NOMO-1 (cell line): ENCODE results near the gene RBMXL2.
A peak's percentile ranks its signal among the peaks of the same experiment; 100 is the strongest.

Source experiments
- DNase-seq, 2 experiments: peaks; one replicate each; lab custom pipeline; 2025; ENCODE audit not compliant: unreplicated experiment in 2 of 2; lab: John Stamatoyannopoulos, UW

RBMXL2 gene

DNA sequence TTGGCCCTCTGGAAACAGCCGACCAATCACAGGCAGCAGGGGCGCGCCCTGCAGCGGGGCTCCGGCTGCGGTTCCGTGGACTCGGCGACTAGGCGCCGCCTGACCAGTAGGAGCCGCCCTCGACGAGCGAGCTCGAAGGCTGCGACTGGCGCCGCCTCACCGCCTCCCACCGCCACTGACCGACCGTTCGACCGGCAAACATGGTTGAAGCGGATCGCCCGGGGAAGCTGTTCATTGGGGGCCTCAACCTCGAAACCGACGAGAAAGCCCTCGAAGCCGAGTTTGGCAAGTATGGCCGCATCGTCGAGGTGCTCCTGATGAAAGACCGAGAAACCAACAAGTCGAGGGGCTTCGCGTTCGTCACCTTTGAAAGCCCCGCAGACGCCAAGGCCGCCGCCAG lies at the start of gene RBMXL2:
TSS of gene RBMXL2 (plus strand) at position 78 of the 400 bp plus-strand sequence. CDS start at position 201, 123 bp downstream.
- no peak for DNase-seq

DNA sequence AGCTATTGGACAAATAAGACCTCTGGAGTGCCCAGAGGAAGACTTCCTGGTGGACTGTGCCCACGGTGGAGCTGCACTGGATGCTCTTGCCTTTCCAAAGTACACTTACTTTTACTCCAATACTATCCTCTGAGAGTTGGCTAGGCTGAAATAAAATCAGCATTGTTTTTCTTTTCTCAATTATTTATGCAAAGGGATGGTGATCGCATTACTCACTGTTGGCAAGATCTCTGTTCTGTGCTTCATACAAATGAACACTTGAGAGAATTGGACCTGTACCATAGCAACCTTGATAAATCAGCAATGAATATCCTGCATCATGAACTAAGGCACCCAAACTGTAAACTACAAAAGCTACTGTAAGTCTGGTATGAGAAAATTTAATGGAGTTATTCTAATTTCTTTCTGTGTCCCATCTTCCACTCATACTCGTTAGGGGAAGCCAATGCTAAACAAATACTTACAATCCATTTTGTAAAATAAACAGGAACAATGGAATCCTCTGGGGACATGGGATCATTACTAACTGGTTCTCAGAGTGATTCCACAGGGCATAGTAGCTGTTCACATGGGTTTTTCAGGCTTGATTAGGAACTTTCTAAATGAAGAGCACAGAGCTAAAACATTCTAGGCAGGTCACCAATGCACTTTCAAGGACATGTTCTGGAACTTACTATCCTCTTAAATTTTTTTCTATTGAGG lies 42.2 kb upstream of the RBMXL2 start:
- no peak for DNase-seq

DNA sequence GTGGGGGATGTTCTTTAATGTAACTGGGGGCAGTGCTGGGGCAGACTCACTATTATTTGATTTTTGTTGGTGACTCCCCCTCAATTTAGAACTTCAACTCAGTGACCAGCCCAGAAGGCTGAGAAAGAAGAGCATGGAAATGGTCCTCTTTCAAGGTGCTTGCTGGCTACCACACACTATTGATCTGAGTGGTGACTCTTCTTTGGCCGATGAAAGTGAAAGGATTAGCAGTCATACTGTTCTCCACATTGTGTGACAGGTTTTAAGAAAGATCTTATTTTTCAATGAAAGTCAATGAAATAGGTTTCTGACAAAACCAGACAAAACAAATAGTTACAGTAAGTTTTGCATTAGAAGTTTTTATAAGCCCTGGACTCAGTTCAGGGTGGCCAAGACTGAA lies 38.6 kb upstream of the RBMXL2 start:
- no peak for DNase-seq

DNA sequence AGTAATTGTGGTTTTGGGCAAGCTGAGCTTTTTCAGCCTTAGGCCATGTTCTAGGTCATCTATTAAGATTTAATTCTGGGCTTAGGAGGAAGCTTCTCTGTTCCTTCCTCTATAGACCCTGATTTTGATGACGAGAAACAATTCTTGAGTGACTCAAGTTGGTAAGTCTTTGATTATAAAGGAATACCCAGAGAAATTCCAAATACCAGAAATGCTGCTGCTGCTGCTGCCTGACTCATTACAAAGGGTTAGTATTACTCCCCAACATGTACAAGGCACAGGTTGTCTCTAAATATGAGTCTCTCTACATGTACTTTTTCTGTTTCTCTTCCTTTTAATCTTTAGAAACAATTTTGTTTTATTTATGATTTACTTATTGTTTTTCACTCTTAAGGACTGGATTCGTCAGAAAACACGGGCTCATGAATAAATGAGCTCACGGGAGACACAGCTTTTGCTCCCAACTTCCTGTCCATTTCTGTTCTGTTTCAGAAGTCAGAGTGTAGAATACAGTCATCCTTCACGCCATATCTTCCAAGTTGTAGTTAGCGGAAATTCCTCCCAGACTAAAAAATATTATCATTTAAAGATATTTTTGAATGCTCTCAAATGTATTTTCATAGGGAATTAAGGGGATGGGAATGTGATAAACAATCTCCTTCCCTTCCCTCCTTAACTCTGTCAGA lies 31.8 kb upstream of the RBMXL2 start:
- DNase-seq: no peak

DNA sequence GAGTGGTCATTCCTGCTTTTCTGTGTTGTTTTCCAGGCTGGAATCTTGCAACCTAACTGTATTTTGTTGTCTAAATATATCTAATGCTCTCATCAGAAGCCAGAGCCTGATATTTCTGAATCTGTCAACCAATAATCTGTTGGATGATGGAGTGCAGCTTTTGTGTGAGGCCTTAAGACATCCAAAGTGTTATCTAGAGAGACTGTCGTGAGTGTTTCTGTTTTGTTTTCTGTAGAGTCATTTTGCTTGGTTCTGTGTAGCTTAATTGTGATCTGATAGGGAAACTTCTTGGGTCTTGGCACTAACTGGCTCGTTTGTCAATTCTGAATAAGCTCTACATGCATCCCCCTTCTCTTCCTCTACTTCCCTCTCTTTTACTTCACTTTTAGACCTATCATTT lies 31.2 kb upstream of the RBMXL2 start:
- DNase-seq: no peak

DNA sequence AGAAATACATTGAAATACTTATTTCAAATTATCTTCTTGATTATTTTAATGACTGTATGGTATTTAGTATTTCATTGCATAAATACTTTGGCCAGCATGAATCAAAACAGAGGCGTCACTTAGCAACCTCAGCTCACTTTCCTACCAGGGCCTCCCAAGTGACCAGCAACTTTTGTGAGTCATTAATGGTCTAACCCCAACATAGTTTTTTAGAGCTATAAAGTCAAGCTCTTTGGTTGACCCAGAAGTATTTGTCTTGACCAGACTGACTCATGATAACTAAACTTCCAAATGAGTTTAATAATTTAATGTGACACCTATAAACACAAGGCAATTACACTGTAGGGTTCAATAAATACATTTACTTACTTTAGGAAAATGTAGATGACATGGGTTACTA lies 27.9 kb upstream of the RBMXL2 start:
- no peak for DNase-seq

DNA sequence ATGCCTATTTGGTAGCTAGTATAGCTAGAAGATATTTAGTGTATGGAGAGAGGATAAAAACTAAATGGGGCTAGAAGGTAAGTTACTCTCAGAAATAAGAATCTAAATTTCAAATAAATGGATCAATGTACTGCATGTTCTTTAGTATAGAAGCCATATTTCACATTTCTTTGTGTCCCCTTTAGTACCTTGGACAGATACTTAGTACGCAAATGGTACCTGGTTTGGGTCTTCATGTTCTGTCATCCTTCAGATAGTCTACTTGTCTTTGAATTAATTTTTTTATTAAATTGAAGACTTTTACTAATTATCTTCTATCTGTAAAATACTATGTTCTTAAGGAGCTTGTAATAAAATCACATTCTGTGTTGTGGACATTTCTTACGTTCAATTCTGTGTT lies 26.3 kb upstream of the RBMXL2 start:
- DNase-seq: no peak

DNA sequence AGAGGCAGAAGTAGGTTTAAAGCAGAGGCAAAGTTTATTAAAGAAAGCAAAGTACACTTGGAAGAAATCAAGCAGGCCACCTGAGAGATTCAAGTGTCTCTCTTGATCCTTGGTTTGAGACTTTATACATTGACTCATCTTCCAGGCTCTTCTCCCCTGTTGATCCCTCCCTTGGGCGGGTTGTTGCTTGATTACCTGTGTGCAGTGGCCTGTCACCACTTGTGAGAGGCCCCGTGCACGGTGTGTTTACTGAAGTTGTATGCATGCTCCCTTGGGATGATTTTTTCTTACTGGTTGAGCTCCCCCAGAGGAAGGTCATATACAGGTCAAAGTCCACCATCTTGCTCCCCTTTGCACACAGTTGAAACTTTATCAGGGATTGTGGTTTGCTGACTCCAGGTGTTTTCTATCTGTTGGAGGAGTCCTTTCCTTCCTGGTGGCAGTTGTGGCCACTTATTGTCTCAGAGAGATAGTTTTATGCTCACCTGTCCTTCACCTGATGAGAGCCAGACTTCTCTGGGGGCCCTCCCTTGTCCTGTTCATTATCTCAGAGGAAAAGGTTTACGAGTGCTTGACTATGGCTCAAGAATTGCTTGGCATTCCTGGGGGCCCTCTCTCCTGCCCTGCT lies 16.3 kb upstream of the RBMXL2 start:
- no peak for DNase-seq

DNA sequence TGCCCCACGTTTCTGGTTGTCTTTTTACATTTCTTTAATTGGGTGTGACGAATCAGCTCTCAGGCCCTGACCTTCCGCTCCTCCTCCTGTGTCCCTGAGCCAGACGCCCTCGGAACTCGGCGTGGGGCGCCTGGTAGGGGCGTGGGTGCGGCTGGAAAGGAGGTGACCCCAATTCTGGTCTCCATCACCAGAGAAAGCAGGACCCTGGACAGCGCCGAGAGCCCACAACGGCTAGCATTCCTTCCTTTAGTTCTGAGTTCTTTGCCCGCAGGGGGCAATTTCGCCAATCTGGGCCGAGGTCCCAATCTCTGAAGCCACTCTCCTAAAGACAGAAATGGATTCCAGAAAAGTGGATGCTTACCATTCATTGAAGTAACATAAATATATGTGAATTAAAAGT lies 11.7 kb upstream of the RBMXL2 start:
- DNase-seq: no peak

DNA sequence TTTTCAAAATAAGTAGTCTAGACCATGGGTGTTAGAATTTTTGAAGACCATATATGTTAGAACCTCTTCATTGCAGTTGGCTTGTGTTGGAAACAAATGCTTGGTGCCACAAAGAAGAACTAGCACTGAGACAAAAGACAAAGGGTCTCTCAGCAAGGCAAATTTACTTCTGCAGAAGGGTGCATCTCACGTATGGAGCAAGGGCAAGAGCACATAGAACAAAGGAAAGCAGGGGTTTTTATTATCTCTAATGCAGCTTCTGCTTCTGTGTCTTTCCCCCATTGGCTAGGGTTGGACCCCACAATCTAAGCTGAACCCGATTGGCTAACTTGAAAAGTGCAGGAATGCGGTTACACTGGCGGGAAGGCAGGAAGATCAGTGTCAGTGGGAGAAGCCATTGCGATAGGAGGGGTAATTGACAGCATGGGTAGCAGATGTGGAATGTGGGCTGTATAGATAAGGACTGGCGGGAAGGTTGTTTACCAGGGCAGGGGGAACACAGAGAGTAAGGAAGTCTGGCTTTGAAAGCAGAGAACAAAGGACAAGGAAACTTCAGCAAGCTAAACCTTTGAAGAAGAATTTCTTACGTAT lies 9.2 kb upstream of the RBMXL2 start:
- DNase-seq: no peak

DNA sequence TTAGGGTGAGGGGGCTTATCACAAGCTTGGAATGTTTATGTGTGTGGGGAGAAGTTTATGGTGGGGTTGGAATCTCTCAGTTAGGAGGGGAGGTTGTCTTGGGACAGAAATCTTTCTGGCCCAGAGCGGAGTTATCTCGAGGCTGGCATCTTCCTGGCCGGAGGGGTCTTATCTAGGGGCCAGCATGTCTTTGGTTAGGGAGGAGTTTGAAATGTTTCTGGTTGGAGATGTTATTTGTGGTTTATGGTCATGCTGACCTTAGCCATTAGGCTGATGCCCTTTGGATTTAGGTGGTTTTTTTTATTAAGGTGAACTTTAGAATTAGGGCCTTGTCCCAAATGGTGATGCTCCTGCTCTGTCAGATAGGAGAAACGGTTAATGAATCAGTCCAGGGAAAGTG lies 7.9 kb upstream of the RBMXL2 start:
- DNase-seq: no peak

DNA sequence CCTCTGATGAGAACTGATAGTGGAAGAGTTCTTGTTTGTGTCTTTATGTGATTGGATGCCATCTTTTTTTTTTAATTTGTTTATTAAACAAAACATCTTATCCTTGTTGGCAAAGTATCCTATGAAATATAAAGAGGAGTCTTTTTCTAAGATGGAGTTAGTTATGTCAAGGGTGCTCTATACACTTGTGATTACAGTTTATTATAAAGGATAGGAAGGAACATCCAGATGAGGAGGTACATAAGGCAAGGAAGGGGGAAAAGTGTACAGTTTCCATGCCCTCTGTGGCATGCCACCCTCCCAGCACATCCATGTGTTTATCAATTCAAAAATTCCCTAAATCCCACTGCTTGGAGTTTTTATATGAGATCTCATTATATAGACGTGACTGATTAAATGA lies 7.4 kb upstream of the RBMXL2 start:
- no peak for DNase-seq

DNA sequence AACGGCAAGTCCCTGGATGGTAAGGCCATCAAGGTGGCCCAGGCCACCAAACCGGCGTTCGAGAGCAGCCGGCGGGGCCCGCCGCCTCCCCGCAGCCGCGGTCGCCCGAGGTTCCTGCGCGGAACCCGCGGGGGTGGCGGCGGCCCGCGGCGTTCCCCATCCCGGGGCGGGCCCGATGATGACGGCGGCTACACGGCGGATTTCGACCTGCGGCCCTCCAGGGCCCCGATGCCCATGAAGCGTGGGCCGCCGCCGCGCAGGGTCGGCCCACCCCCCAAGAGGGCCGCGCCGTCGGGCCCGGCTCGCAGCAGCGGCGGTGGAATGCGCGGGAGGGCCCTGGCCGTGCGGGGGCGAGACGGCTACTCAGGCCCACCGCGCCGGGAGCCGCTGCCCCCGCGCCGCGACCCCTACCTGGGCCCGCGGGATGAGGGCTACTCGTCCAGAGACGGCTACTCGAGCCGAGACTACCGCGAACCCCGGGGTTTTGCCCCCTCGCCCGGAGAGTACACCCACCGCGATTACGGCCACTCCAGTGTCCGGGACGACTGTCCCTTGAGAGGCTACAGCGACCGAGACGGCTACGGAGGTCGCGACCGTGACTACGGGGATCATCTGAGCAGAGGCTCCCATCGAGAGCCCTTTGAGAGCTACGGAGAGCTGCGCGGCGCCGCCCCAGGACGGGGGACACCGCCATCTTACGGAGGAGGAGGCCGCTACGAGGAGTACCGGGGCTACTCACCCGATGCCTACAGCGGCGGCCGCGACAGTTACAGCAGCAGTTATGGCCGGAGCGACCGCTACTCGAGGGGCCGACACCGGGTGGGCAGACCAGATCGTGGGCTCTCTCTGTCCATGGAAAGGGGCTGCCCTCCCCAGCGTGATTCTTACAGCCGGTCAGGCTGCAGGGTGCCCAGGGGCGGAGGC lies 792 bp downstream of the RBMXL2 start:
- no peak for DNase-seq

DNA sequence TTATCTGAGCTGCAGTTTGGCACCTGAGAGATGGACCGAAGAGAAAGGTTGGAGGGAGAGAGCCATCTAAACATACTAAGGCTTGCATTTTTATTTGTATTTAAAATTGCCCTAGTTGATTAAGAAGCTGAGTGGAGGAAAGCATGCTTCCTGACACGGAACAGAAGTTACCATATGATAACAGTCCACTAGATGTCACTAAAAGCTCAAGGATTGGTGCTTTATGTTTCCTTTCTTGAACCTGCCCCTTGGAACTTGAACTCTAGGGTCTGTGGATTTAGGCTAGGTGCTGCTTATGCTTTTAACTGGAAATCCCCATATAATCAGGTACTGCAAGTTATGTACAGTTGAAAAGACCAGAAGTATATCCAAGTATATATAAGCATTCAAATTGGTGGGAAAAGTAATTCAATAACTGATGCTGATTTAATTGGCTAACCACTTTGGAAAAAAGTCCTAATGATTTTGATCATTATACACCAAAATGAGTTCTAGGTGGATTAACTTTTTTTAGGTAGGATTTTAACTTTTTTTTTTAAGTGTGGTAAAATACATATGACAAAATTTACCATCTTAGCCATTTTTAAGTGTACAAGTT lies 9.5 kb downstream of the RBMXL2 start:
- peak; percentile 14 to 61 for DNase-seq

DNA sequence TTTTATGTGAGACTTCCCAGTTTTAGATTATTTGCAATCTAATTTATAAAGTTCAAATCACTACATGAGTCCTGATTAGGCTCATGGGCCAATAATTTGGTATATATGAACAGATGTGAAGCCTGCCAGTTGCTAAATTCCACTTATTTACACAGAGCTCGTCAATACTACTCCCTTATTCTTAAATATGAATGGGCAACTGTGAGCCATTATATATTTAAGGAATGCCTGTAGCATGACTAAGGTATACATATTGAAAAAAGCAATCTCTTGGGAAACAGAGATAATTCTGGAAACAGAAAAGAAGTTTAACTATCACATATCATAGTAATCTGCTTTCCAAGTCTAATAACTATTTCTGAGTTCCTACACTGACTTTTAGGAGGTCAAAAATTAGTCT lies 27.0 kb downstream of the RBMXL2 start:
- DNase-seq: no peak

DNA sequence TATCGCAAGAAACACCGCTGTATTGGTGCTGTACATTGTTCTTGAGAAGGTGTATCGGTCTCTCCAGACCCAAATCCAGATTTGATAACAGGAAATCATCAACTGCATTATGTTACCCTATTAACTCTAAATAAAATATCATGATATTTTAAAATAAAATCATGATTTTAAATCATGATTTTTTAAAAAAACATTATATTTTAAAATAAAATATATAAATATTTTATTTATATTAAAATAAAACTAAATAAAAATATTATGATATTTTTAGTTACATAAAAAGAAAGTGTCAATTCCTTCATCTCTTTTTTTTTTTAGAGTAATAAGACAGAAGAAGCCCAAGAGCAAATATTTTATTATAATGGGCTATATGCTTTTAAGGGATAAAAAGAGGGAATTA lies 27.6 kb downstream of the RBMXL2 start:
- no peak for DNase-seq

DNA sequence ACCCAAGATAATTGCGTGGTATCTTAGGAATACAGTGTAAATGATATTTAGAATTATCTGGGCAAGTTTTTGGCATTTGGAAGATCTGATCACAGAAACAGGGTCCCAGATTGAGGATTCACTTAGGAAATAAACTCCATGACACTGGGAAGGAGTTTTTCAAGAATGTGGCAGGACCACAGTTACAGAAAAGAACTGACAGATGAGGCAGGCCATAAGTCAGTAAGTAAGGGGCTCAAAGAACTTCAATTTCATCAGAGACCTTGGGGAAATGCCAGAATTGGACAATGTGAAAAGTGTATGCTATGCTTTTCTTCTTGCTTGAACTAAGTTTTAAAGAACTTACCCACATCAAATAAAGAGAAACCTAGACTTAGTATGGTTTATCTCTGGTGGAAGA lies 49.3 kb downstream of the RBMXL2 start:
- no peak for DNase-seq
